NCI-H345 treated with DMSO at 0.1 percent for 48 hours (cell line): ENCODE data around the gene SUSD1.
"Not testable (repeated sequence)": the region's sequence is repeated elsewhere in the genome, so short reads cannot be mapped to it uniquely, and the experiment has no call there.

Experiments
- DNase-seq: peaks from one replicate; lab custom pipeline; 2025; ENCODE audit not compliant: unreplicated experiment; lab: John Stamatoyannopoulos, UW

Gene SUSD1

DNA sequence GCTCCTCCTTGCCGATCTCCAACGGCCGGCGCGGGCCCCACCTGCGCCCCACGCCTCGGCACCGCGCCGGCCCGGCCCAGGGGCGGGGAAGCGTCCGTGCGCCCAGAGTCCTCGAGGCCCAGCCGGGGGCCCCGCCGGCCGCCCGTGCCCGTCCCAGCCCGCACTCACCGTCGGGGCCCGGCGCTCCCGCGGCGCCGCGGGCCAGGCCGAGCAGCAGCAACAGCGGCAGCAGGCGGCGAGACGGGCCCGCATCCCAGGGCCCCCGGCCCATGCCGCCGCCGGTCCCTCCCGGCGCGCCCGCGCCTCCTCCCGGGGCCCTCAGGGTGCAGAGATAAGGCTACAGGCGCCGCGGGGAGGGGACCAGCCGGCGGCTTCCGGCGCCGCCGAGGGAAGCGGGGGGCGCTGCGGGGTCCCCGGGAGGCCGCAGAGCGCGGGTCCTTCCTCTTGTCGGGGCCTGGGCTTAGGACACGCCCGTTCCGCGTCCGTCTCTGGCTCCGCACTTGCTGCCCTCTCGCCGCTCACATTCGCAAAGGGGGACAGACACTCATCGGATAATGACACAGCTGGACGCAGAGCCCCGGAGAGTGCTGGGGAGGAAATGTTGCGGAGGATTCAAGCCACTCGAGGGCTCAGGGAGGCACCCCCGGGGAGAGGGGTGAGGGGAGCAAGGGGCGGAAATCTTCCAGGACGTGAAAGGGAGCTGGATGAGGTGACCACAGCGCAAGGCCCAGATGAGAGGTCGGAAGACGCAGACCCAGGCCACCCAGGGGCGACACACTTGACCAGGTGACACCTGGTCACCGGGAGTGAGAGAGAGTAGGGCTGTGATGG is at the start of gene SUSD1:
TSS of gene SUSD1 (minus strand) at position 333 of the 831 bp plus-strand sequence. CDS start at position 271, 62 bp downstream.
- no peak for DNase-seq

DNA sequence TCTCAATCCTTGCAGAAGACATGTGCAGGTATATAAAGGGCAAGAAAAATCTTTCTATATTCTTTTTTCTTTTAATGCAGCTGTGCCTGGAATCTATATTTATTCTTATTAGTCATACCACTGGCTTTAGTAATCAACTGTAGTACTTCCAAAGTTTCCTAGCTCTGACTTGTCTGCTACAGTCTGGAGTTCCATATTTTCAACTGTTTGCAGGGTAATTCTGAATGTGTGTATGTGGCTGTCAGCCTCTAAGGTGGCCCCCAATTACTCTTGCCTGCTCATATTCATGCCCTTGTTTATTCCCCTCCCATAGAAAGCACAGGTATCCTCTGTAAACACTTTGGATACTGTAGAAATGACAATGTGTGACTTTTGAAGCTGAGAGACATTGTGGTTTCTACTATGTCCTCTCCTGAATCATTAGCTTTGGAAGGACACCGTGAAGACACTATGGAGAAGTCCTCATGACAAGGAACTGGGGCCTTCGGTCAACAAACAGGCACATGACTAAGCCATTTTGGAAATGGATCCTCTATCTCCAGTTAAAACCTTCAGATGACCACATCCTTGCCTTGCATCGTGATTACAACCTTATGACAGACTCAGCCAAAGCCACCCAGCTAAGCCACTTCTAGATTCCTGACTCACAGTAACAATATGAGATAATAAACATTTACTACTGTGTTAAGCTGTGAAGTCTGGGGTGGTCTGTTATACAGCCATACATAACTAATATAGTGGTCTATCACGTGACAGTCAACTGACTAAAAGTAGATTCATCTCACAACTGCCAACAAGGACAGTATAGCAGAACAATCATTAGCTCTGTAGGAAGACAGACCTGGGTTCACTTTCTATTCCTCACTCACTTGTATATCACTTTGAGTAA is 49.5 kb upstream of the SUSD1 start:
- DNase-seq = no peak

DNA sequence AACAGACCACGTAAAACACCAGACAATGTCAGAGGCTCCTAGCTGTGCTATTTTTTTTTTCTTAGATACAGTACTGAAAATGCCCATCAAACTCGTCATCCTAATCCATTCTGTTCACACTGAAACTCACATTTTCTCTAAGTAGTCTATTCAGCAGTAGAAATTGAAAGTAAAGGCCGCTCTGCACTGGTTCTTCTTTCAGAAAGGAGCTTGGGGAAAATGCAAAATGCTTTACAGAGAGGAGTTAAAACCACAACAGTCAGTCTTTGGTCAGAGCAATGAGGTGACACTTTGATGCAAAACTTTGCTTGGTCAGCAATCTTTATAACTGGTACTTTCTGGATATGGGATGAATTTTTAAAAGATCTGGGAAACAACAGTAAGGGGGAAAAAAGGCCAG is 43.8 kb upstream of the SUSD1 start:
- DNase-seq = no peak

DNA sequence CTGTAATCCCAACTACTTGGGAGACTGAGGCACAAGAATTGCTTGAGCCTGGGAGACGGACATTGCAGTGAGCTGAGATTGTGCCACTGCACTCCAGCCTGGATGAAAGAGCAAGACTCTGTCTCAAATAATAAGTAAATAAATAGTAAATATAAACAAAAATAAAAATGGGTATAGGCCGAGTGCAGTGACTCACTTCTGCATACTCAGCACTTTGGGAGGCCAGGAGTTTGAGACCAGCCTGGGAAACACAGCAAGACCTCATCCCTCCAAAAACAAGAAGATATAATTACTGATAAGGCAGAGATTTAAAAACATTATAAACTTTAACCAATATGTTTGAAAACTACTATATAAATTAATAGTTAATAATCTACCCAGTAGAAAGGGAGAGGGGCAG is 37.8 kb upstream of the SUSD1 start:
- DNase-seq = no peak

DNA sequence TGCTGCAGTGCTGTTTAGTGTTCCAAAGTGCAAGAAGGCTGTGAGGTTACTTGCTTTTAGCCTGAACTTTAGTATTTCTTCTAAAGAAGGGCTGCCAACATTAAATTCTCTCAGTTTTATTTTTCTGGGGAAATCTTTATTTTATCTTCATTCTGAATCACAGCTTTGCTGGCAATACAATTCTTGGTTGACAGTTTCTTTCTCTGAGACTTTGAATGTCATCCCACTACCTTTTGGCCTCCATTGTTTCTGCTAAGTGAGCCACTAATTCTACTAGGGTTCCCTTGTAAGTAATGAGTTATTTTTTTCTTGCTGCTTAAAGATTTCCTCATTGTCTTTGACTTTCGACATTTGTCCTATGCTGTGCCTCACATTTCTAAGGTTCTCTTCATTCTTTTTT is 32.4 kb upstream of the SUSD1 start:
- no peak for DNase-seq

DNA sequence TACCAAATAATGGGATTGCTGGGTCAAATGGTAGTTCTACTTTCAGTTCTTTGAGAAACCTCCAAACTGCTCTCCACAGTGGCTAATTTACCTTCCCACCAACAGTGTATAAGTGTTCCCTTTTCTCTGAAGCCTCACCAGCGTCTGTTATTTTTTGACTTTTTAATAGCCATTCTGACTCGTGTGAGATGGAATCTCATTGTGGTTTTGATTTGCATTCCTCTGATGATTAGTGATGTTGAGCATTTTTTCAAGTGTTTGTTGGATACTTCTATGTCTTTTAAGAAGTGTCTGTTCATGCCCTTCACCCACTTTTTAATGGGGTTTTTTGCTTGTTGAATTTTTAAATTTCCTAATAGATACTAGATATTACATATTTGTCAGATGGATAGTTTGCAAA is 28.4 kb upstream of the SUSD1 start:
- DNase-seq = no peak

DNA sequence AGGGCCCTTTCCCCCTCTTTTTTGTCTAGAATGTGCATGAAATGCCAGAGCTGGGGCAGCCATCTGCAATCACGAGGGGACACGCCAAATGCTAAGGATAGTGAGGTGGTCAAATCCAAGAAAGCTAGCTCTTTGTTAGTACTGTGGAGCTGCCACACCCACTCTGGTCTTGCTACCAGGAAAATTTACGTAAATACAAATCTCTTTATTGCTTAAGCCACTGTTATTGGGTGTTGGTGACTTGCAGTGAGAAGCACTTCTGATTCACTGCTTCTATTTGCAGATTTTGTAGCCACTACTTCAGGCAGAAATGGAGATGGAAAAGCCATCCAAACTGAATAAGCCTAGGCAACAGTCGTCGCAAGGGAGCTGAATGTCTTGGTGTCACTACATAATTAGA is 25.6 kb upstream of the SUSD1 start:
- no peak for DNase-seq

DNA sequence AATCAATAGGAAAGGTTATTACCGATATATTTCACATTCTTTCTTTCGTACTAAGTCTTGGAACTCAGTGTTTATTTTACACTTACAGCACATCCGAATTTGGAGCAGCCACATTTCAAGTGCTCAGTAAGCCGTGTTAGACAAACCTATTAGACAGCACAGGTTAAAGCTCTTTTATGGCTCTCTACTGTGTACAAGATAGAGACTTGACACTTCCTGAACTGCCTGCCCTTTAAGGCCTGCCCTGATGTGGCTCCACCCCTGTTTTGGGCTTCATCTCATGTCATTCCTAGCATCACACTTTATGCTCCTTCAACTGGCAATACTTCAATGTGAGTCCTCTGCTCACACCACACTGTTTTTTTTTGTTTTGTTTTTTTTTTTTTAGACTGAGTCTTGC is 23.5 kb upstream of the SUSD1 start:
- no peak for DNase-seq

DNA sequence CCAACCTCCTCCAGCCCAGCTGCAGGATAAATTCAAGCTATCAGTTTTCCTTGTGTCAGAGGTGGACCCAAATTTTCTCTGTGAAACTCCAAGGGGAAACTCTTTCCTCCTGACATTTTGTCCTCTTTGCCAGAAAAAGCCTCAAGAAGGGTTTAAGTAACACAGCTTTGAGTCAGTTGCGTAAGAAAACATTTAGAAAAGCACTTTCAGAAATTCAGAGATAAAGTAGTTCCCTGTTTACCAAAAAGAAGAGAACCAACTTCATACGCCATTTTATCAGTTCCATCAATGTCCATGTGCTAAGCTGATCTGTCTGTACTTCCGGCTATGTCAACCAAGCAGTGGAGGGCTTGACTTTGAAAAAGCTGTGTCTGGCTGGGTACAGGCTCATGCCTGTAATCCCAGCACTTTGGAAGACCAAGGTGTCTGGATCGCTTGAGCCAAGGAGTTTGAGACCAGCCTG is 19.9 kb upstream of the SUSD1 start:
- DNase-seq = no peak

DNA sequence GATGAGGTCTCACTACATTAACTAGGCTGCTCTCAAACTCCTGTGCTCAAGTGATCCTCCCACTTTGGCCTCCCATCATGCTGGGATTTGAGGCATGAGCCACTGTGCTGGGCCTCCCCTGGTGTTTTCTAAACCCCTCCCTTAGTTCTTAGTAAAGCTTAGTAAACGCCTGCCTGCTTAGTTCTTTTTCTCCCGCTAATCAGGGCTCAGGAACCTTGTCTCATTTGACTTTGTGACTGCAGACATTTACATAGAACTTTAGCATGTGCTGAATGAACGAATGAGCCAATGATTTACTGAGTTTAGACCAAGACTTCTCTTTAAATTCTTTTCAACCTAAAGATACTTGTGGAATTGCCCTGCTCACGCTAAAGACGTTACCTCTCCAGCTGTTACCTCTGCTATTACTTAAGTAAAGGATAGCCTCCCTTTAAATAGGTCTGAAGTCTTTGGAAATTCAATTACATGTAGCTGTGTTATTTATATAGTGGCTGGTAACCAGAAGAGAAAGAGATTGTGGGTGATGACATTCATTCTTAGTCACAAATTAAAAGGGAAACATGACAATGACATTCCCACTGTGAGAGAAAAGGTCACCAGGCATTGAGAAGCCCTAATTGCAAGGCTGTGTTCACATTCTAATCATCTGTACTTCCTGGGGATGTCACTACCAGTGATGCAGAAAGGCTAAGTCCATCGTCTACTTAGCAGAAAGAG is 18.6 kb upstream of the SUSD1 start:
- no peak for DNase-seq

DNA sequence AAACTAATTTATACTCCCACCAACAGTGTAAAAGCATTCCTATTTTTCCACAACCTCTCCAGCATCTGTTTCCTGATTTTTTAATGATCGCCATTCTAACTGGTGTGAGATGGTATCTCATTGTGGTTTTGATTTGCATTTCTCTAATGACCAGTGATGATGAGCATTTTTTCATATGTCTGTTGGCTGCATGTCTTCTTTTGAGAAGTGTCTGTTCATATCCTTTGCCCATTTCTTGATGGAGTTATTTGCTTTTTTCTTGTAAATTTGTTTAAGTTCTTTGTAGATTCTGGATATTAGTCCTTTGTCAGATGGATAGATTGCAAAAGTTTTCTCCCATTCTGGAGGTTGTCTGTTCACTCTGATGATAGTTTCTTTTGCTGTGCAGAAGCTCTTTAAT is 15.2 kb upstream of the SUSD1 start:
- DNase-seq = not testable (repeated sequence)

DNA sequence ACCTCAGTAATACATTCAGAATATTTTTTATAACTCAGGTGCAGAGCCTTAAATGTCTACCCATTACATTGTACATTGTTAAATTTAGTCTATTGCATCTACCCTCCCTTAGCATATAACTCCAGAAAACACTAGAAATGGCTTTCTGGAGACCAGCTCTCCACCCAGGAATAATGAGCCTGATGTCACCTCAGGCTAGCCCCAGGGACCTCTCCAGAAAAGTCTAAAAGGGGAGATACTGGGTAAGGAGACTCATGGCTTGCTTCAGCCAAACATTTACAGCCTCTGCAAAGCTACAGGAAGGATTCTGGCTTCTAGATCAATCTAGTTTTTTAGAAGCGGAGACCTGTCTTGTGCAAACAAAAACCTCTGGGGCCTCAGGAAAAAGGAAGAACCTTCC is 13.8 kb upstream of the SUSD1 start:
- DNase-seq = no peak

DNA sequence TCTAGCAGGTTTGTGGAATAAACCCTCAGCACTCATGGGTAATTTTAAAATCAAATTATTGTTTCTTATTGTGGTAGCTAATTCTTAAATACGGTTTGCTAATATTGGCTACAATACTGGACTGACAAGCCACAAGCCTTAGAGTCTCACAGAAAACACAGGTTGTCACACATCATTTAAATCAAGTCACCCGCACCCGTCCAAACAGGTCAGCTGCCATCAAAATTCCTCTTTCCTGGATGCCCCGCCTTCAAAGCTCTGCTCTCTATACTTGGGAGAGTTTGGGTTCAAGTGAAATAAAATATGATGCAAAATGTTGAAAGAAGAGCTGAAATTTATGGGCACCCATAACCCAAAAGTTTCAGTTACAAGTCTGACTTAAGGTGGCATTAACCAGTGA is 12.3 kb upstream of the SUSD1 start:
- no peak for DNase-seq

DNA sequence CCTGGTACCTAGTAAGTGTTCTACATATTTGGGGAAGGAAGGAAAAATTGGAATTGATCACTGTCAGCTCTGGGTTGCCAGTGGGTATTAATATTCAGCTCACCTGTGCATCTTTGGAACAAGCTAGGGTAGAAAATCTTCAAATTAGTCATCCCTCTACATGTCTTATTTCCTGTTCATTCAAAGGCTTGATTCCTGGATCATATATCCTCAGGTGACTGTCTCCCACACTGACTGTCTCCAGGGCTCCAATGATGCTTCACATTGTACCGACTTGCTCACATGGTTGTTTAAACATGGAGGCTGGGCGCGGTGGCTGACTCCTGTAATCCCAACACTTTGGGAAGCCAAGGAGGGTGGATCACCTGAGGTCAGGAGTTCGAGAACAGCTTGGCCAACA is 11.6 kb upstream of the SUSD1 start:
- no peak for DNase-seq

DNA sequence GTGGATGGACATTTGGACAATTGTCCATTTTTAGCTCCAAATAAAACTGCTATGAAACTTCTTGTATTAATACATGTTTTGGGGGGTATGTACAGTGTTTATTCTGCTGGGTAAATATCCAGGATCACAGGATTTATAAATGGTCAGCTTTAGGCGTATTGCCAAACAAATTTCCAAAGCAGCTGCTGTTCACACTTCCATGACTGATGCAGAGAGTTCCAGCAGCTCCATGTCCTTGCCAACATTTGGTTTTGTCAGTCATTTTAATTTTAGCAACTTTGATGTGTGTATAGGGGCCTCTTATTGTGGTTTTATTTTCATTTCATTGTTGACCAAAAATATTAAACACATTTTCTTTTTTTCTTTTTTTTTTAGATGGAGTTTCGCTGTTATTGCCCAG is 9.8 kb upstream of the SUSD1 start:
- no peak for DNase-seq

DNA sequence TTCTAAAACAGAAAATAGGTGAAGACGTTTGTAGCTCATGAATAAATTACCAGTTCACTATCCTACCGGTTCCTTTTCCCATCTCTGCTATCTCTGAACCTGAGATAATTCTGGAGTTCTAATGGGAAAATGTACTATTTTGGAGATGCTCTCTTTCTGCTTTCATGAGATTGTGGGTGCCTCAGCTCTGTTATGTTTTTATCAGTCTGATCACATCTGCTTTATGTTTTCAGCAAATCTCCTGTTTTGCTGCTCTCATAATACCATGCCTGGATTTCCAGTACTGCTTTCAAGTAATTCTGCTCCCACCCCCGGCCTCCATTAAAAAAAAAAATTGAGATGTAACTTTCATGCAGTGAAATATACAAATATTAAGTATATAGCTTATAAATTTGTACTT is 9.1 kb upstream of the SUSD1 start:
- no peak for DNase-seq

DNA sequence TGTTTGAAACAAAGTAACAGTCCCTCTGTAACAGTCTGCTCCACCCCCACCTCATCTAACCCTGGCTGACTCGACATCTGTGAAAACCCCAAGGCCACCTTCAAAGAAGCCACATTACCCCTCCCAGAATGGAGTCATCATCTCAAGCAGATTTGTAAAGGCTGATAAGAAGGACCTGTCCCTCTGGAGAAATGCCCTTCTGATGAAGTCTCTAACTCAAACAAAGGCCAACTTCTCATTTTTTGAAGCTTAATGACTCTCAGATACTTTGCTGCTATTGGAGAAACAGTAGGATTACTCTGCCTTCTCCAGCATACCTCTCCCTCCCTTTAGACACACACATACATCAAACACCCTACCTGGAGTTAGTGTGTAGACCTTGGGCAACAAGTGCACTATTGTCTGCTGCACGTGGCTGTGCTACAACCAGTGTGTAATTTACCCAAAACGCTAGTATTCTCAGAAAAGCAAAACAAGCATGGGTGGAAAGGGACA is 5.3 kb upstream of the SUSD1 start:
- DNase-seq = no peak

DNA sequence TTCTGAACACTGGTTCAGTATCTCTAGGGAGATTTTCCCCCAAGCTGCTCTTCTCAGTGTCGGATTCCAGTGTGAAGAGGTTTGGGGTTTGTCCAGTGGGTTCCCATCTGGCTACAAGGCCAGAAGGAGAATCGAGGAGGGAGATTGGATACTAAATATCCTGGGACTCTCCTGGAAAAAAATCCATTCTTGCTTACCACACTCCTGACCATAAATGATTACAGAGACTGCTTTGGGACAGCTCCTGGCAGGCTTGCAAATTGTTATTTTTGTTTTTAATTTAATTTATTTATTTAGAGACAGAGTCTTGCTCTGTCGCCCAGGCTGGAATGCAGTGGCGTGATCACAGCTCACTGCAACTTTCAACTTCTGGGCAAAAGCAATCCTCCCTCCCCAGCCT is 4.7 kb upstream of the SUSD1 start:
- DNase-seq = no peak

DNA sequence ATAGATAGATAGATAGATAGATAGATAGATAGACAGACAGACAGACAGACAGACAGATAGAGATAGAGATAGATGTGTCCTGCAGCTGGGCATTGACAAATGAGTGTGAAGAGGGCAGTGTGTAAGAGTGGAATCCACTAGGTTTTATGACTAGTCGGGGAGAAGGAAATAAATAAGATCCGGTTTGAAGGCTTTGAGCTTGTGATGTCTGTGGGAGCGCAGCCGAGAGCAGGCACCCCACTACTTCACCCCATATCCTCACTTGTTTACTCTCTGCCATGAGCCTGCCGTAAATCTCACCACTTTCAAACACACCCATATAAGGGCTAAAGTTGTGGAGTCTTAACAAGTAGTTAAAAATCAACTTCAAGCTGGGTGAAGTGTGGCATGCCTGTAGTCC is 1.4 kb upstream of the SUSD1 start:
- DNase-seq = no peak

DNA sequence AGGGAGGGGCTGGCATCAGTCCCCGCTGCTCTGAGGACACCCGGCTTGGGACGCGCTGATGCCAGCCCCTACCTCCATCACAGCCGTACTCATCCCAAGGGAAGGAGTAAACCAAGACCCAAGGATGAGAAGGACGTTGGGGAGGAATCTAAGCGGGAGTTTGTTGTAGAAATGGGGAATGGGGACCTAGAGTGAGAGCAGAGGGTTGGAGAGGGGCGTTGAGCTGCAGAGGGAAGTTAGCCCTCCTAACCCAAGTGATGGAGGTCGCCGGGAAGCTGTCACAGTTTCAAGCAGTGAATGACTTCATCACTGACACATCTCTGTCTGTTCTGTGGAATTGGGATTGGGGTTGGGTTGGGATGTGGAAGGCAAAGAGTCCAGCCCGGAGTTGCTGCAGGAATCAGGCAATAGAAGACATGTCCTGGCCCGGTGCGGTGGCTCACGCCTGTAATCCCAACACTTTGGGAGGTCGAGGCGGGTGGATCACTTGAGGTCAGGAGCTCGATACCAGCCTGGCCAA is 759 bp upstream of the SUSD1 start:
- no peak for DNase-seq
